GM19025 (cell line): ENCODE data around the gene SLC12A3.

Source experiments
- ATAC-seq: cut with Tn5 transposase; IDR thresholded peaks from one replicate; pipeline ENCODE4 v1.9.1; 2021; ENCODE audit warnings: mild to moderate bottlenecking, low read depth, moderate library complexity; ENCODE audit not compliant: unreplicated experiment

The SLC12A3 gene, protein sequence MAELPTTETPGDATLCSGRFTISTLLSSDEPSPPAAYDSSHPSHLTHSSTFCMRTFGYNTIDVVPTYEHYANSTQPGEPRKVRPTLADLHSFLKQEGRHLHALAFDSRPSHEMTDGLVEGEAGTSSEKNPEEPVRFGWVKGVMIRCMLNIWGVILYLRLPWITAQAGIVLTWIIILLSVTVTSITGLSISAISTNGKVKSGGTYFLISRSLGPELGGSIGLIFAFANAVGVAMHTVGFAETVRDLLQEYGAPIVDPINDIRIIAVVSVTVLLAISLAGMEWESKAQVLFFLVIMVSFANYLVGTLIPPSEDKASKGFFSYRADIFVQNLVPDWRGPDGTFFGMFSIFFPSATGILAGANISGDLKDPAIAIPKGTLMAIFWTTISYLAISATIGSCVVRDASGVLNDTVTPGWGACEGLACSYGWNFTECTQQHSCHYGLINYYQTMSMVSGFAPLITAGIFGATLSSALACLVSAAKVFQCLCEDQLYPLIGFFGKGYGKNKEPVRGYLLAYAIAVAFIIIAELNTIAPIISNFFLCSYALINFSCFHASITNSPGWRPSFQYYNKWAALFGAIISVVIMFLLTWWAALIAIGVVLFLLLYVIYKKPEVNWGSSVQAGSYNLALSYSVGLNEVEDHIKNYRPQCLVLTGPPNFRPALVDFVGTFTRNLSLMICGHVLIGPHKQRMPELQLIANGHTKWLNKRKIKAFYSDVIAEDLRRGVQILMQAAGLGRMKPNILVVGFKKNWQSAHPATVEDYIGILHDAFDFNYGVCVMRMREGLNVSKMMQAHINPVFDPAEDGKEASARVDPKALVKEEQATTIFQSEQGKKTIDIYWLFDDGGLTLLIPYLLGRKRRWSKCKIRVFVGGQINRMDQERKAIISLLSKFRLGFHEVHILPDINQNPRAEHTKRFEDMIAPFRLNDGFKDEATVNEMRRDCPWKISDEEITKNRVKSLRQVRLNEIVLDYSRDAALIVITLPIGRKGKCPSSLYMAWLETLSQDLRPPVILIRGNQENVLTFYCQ

DNA sequence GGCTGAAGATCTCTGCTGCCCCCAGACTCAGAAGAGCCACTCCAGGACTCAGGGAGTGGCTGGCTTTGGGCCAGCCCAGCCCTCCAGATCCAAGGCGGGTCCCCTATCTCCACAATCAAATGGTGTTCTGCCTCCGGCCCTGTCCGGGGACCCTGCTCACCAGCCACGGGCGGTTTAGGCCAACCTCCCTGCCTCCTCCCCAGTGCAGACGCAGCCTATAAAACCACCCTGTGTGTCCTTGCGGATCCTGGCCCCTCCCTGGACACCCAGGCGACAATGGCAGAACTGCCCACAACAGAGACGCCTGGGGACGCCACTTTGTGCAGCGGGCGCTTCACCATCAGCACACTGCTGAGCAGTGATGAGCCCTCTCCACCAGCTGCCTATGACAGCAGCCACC is at the start of gene SLC12A3:
Gene SLC12A3 (plus strand): TSS at position 248 of the 400 bp plus-strand sequence. CDS start 29 bp downstream, at position 277.
- ATAC-seq: no peak

GRCh38 chr16:56815721-56816120 is 49.3 kb upstream of the SLC12A3 start:
- no peak for ATAC-seq

DNA sequence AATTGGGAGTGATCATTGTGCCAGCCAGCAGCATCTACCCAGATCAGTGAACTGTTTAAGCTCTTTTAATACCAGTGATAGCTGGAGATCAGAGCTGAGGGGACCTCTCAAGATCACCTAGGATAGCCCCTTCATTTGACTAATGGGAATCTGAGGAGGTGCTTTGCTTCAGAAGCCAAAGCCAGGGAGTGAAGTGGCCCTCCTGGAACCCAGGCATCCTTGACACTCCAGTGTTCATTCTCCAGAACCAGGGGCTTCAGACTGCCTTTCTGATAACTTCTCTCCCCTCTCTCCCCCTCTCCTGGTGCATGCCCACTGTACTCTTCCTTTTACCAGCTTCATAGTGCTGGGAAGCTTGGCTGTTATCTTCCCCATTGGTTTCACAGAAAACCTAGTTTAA is 48.0 kb upstream of the SLC12A3 start:
- ATAC-seq: no peak

DNA sequence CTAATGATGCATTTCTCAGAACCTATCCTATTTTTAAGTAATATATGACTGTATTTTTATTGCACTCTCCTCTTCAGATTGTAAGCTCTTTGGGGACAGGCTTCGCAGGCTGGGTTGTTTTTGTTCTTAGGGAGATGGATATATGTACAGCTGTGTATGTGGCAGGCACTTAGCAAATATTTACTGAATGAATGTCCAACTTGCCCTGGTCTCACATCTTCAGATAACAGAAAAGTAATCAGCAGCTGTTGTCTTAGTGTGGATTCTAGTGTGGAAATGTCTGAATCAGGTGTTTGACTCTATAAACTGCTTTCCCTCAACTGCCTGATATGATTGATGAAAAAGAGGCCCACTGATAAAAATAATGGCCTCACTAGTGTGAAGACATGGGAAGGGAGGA is 47.1 kb upstream of the SLC12A3 start:
- no peak for ATAC-seq

GRCh38 chr16:56823081-56823733 is 41.8 kb upstream of the SLC12A3 start:
- no peak for ATAC-seq

DNA sequence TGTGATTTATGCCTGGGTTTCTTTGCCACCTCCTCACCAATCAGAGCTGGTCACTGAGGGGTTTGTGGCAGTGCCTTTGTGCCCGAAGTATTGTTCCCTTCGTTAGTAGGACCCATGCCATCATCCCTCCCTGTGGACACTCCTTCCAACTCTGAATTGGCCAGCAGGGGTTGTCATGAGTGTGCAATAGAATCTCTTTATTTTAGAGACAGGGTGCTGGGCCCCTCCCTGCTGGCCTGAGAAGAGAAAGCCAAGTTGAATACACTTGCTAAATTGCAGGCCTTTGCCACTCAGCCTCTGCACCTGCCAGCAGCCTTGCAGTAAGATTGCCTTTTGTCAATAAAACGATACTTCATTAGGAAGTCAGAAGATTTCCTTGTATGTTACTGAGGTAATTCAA is 40.7 kb upstream of the SLC12A3 start:
- no peak for ATAC-seq

DNA sequence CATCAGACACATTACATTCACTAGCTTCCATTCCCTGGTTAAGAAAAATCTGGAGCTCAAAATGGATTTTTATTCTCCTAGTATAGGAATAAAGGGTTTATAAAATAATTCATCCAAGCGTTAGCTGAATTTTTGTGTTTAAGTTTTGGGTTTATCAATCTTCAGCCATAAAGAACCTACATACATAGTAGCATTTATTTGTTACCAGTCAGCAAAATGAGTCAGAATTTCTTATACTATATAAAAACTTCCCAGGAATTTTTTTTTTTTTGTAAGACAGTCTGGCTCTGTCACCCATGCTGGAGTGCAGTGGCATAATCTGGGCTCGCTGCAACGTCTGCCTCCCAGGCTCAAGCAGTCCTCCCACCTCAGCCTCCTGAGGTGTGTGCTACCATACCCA is 40.2 kb upstream of the SLC12A3 start:
- no peak for ATAC-seq

GRCh38 chr16:56825826-56826225 is 39.2 kb upstream of the SLC12A3 start:
- ATAC-seq: no peak

DNA sequence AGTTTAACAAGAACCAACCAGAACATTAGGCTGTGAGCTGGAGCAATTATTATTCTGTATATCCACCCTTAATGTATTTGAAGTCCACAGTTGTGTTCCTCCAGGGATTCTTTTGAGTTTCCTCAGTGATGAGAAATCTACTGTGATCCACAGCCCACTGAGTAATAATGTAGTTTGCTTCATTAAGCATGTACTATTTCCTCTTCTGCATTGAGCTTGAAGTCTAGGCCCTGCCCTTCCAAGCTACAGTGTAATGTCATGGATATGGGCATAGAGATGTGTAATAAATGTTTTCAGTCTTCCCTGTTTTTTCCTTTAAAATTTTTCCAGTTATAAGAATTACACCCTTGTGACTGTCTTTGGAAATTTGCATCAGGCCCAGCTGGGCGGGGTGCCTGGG is 36.4 kb upstream of the SLC12A3 start:
- ATAC-seq: no peak

DNA sequence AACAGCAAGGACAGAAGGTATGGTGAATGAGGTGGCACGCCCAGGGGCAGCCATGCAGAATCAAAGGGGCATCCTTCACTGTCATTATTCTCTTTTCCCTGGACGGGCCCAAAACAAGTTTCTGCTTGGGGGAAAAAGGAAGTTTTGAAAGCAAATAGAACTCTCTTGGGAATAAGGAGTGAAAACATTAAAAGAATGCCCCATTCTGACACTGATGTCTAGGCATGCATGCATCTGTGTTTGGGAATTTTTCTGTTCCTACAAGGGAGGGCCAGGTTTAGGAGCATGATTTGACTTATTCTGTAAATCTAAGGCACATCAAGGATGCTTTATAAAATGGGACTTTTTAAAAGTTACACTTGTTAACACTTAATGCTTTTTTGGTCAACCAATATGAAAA is 34.3 kb upstream of the SLC12A3 start:
- no peak for ATAC-seq

DNA sequence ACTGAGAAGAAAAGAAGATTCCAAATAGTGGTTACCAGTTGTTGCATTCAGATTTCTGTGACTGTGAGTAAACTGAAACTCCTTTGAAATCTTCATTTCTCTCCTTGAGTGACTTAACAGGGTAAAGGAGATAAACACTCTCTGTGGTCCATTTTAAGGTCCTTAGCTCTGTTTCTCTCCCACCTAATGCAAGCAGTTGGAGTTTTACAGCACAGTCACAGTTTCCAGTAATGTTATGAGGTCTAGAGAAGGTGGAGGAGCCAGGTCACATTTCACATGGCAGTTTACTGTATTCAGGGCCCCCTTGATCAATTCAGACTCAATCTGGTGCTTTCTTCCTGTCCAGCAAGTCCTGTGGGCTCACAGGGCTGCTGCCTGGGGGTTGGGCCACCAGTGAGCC is 32.2 kb upstream of the SLC12A3 start:
- no peak for ATAC-seq

- ATAC-seq: no peak
These were observed 31.6 kb upstream of the SLC12A3 start for GRCh38 chr16:56833243-56833970.

DNA sequence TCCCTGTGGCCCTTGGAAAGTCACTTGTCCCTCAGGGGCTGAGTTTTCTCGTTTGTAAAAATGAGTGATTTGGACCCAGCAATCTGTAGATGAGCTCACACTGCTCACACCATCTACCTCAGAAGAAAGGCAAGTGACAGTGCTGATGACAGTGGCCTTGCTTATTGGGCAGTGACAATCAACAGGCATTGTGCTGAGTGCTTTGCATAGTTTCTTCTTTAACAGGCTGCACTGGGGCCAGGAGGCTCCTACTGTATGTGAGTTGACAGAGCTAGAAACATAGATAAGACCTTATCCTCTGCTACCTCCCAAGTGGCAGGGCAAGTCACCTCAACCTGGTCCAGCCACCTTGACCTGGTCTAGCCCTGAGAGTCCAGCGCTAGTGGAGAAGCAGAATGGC is 29.7 kb upstream of the SLC12A3 start:
- ATAC-seq: no peak

GRCh38 chr16:56836410-56837230 is 28.4 kb upstream of the SLC12A3 start:
- ATAC-seq: no peak

DNA sequence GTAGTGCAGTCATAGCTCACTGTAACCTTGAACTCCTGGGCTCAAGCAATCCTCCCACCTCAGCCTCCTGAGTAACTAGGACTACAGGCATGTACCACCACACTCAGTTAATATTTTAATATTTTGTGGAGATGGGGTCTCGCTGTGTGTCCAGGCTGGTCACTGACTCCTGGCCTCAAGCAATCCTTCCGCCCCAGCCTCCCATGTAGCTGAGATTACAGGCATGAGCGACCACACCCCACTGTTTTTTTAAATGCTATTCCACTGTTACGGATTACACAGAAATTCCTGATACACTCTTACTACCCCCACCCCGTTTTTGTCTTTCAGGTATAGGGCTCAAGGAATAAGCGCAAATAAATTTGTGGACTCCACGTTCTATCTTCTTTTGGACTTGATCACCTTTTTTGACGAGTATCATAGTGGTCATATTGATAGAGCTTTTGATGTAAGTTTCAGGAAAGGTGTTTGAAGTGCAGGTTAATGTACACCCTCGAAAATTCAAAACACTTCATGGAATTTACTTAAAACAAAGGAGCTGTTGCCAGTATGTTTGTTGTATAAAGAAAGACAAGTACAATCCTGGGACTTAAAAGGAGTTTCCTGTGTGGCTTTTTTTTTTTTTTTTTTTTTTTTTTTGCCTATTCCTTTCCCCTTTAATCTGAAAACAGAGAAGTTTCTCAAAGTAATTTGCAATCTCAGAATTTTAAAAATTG is 26.2 kb upstream of the SLC12A3 start:
- ATAC-seq: no peak

GRCh38 chr16:56841233-56841632 is 23.8 kb upstream of the SLC12A3 start:
- ATAC-seq: no peak

- ATAC-seq: no peak
These were observed 23.3 kb upstream of the SLC12A3 start for GRCh38 chr16:56841659-56842058.

GRCh38 chr16:56842133-56842532 is 22.9 kb upstream of the SLC12A3 start:
- no peak for ATAC-seq

DNA sequence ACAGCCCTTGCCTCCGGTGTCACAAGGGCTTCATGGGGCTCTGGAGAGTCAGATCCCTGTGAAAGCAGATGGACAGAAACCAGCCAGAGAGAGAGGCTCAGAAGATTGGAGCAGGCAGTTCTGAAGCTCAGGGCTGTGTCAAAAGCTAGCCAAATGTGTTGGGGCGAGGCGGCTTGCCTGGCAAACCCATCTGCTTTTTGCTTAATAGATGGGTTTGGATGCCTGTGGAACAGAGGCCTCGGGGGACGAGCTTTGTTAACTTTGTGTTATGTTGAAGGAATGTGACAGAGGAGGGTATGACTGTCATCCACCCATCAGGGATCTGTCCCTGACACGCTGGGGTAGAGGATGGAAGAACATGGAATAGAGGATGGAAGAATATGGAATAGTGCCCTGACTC is 21.0 kb upstream of the SLC12A3 start:
- ATAC-seq: no peak
